HepG2 (cell line): Measurements from ENCODE around the gene KDM7A. TPM values are rescaled to one million over a fixed set of nuclear protein-coding genes. Genes with fewer than 3 reads are reported as not detected.

Experiments used
- BHLHE40 ChIP-seq: IDR thresholded peaks from 2 replicates; pipeline ENCODE4 v1.6.1; 2011; ENCODE audit warnings: low read length, improper control_type of control experiment
- FOXM1 ChIP-seq: sonication (generic); formaldehyde crosslinking; IDR thresholded peaks from 2 replicates; pipeline ENCODE4 v1.5.0; 2020; ENCODE audit warnings: missing genetic modification reagents
- JUND ChIP-seq: sonication (generic); formaldehyde crosslinking; IDR thresholded peaks from 2 replicates; pipeline ENCODE4 v1.8.0; 2022; ENCODE audit warnings: mild to moderate bottlenecking, missing genetic modification reagents
- MIXL1 ChIP-seq: IDR thresholded peaks from 2 replicates; pipeline ENCODE4 v1.6.1; 2016
- SOX6 ChIP-seq, 2 experiments: fragments of 450-650 bp in 1 of 2; sonication (generic) in 1 of 2; formaldehyde crosslinking in 1 of 2; IDR thresholded peaks; 2 replicates each; pipeline versions ENCODE4 v1.4.0 to v1.6.1; 2017 to 2020; ENCODE audit warnings: antibody characterized with exemption in 1 of 2, mild to moderate bottlenecking in 1 of 2, missing genetic modification reagents in 1 of 2
- ZBTB20 ChIP-seq: sonication (generic); formaldehyde crosslinking; IDR thresholded peaks from 2 replicates; pipeline ENCODE4 v1.8.1; 2023; ENCODE audit warnings: missing genetic modification reagents, low read depth, mild to moderate bottlenecking, borderline replicate concordance
- ZBTB7B ChIP-seq: sonication (generic); formaldehyde crosslinking; IDR thresholded peaks from 2 replicates; pipeline ENCODE4 v1.4.0; 2020; ENCODE audit warnings: missing genetic modification reagents
- ZNF274 ChIP-seq: sonication (generic); formaldehyde crosslinking; IDR thresholded peaks from 2 replicates; pipeline ENCODE4 v1.5.1; 2020; ENCODE audit warnings: mild to moderate bottlenecking, missing genetic modification reagents
- ZNF326 ChIP-seq: sonication (generic); formaldehyde crosslinking; IDR thresholded peaks from 2 replicates; pipeline ENCODE4 v1.4.0; 2020; ENCODE audit warnings: missing genetic modification reagents, borderline replicate concordance
- ZNF451 ChIP-seq: sonication (generic); formaldehyde crosslinking; IDR thresholded peaks from 2 replicates; pipeline ENCODE4 v1.5.0; 2020; ENCODE audit warnings: mild to moderate bottlenecking, missing genetic modification reagents
- ZNF724P ChIP-seq: sonication (generic); formaldehyde crosslinking; IDR thresholded peaks from 2 replicates; pipeline ENCODE4 v1.8.0; 2022; ENCODE audit warnings: missing genetic modification reagents, borderline replicate concordance
- ZNF841 ChIP-seq: sonication (generic); formaldehyde crosslinking; IDR thresholded peaks from 2 replicates; pipeline ENCODE4 v1.8.1; 2023; ENCODE audit warnings: missing genetic modification reagents, borderline replicate concordance
- polyA plus RNA-seq, 8 experiments: library from polyadenylated mRNA; depleted of rRNA in 3 of 8; stranded (reverse) in 7 of 8; unstranded in 1 of 8; fragments of >200 nt; fragmentation: Illumina TruSeq in 4 of 8; extraction: Trizol in 4 of 8; gene quantifications; 2 replicates each; pipeline versions ENCODE4 v1.2.1 to v1.2.3, GENCODE V29; 2011 to 2016; ENCODE audit warnings: low read depth in 4 of 8, missing spikeins in 1 of 8, mixed read lengths in 1 of 8; ENCODE audit not compliant: insufficient read depth in 1 of 8
- total RNA-seq, 5 experiments: library from RNA; depleted of rRNA; stranded (reverse); fragments of >200 nt; fragmentation: Illumina TruSeq; extraction: Trizol; gene quantifications; 2 replicates each; pipeline ENCODE4 v1.2.3, GENCODE V29; 2016; ENCODE audit warnings: low read depth in 1 of 5
- TF ChIP-seq, protein P1 (sequence below): sonication (generic); formaldehyde crosslinking; IDR thresholded peaks from 2 replicates; pipeline ENCODE4 v1.8.1; 2023; ENCODE audit warnings: mild to moderate bottlenecking, moderate library complexity, missing genetic modification reagents
- TF ChIP-seq, protein P2 (sequence below): sonication (generic); formaldehyde crosslinking; IDR thresholded peaks from 2 replicates; pipeline ENCODE4 v1.9.0; 2021; ENCODE audit warnings: missing genetic modification reagents, borderline replicate concordance
- TF ChIP-seq, protein P3 (sequence below): sonication (generic); formaldehyde crosslinking; IDR thresholded peaks from 2 replicates; pipeline ENCODE4 v1.8.1; 2023; ENCODE audit warnings: mild to moderate bottlenecking, missing genetic modification reagents
- TF ChIP-seq, protein P4 (sequence below): sonication (generic); formaldehyde crosslinking; conservative IDR thresholded peaks from 2 replicates; pipeline ENCODE4 v1.4.0; 2020; ENCODE audit warnings: missing genetic modification reagents
- TF ChIP-seq, protein P5 (sequence below): IDR thresholded peaks from 2 replicates; pipeline ENCODE4 v1.6.1; 2016; ENCODE audit warnings: low read depth

The KDM7A gene
- total and polyA plus RNA-seq, 2 of the 13 experiments (the other 11 are each of a cell fraction or from before 2014, with no cell fraction given): 10.8 to 16.8 TPM

DNA sequence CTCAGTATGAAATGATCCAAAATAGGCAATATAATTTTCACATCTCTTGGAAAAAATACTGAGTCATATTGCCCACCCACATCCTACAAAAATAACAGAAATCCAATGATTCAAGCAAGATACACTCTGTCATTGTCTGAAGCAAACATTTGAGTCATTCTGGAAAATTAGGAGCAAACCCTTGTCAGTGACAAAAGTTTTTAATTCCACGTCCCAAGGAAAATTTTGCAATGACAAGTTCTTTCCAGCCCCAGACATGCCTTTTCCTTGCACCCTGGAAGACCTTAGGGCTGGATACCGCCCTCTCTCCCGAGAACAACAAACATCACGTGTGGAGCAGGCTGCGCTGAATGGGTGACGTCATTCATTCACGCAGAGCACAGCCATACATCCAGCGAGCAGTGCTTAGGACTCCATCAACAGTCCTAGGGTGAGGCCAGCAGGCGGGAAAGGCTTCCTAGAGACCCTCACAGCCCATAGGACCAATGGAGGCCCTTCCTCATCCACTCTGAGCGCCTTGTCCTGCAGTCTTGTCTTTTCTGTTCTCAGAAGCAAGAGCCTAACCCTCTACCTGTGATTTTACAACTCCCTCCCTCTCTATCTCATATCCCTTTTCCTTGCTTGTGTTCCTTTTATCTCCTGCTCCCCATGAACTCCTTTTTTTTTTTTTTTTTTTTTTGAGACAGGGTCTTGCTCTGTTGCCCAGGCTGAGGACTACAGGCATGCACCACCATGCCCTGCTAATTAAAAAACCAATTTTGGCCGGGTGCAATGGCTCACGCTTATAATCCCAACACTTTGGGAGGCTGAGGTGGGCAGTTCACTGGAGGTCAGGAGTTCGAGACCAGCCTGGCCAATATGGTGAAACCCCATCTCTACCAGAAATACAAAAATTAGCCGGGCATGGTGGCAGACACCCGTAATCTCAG, 23.5 kb upstream of the KDM7A start (continued):
- TF ChIP-seq, protein P1, sequence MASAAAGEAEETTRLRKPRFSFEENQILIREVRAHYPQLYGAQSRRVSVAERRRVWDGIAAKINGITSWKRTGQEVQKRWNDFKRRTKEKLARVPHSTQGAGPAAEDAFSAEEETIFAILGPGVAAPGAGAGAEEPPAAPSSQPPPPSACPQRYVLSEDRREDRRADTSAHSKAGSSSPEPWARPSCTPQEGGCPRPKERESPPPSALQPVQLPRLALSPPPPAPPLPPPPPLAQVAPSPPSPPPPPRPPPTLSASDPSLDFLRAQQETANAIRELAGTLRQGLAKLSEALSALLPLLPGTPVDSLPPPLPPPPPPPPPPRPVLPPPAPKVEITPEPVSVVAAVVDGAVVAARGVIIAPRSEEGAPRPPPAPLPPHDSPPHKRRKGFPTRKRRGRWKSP (CRISPR knock-in tag): 0 out of 2 replicates have a peak, but pooled peaks have one; percentile 19
- no peak for TF ChIP-seq FOXM1 (CRISPR knock-in tag)
- TF ChIP-seq BHLHE40: peak; percentile 76
- TF ChIP-seq, protein P2, sequence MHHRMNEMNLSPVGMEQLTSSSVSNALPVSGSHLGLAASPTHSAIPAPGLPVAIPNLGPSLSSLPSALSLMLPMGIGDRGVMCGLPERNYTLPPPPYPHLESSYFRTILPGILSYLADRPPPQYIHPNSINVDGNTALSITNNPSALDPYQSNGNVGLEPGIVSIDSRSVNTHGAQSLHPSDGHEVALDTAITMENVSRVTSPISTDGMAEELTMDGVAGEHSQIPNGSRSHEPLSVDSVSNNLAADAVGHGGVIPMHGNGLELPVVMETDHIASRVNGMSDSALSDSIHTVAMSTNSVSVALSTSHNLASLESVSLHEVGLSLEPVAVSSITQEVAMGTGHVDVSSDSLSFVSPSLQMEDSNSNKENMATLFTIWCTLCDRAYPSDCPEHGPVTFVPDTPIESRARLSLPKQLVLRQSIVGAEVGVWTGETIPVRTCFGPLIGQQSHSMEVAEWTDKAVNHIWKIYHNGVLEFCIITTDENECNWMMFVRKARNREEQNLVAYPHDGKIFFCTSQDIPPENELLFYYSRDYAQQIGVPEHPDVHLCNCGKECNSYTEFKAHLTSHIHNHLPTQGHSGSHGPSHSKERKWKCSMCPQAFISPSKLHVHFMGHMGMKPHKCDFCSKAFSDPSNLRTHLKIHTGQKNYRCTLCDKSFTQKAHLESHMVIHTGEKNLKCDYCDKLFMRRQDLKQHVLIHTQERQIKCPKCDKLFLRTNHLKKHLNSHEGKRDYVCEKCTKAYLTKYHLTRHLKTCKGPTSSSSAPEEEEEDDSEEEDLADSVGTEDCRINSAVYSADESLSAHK (CRISPR knock-in tag): no peak
- TF ChIP-seq MIXL1 (CRISPR knock-in tag): no peak
- TF ChIP-seq, protein P3, sequence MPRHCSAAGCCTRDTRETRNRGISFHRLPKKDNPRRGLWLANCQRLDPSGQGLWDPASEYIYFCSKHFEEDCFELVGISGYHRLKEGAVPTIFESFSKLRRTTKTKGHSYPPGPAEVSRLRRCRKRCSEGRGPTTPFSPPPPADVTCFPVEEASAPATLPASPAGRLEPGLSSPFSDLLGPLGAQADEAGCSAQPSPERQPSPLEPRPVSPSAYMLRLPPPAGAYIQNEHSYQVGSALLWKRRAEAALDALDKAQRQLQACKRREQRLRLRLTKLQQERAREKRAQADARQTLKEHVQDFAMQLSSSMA (CRISPR knock-in tag): no peak
- no peak for TF ChIP-seq ZNF274 (CRISPR knock-in tag)
- TF ChIP-seq JUND (CRISPR knock-in tag): peak; percentile 72; the same call in 1 of the 2 replicates
- TF ChIP-seq SOX6 (IDR thresholded peaks at IDR 0.05): no peak
- peak; percentile 48 for TF ChIP-seq SOX6 (CRISPR knock-in tag; IDR thresholded peaks at IDR 0.05)
- TF ChIP-seq ZBTB20 (CRISPR knock-in tag): 0 out of 2 replicates have a peak, but pooled peaks have one; percentile 29
- no peak for TF ChIP-seq ZNF724P (CRISPR knock-in tag)
- TF ChIP-seq ZNF841 (CRISPR knock-in tag): no peak
- TF ChIP-seq, protein P4, sequence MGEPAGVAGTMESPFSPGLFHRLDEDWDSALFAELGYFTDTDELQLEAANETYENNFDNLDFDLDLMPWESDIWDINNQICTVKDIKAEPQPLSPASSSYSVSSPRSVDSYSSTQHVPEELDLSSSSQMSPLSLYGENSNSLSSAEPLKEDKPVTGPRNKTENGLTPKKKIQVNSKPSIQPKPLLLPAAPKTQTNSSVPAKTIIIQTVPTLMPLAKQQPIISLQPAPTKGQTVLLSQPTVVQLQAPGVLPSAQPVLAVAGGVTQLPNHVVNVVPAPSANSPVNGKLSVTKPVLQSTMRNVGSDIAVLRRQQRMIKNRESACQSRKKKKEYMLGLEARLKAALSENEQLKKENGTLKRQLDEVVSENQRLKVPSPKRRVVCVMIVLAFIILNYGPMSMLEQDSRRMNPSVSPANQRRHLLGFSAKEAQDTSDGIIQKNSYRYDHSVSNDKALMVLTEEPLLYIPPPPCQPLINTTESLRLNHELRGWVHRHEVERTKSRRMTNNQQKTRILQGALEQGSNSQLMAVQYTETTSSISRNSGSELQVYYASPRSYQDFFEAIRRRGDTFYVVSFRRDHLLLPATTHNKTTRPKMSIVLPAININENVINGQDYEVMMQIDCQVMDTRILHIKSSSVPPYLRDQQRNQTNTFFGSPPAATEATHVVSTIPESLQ (CRISPR knock-in tag): no peak
- no peak for TF ChIP-seq ZNF326
- TF ChIP-seq ZBTB7B (CRISPR knock-in tag): no peak
- no peak for TF ChIP-seq ZNF451 (CRISPR knock-in tag)
- TF ChIP-seq, protein P5, sequence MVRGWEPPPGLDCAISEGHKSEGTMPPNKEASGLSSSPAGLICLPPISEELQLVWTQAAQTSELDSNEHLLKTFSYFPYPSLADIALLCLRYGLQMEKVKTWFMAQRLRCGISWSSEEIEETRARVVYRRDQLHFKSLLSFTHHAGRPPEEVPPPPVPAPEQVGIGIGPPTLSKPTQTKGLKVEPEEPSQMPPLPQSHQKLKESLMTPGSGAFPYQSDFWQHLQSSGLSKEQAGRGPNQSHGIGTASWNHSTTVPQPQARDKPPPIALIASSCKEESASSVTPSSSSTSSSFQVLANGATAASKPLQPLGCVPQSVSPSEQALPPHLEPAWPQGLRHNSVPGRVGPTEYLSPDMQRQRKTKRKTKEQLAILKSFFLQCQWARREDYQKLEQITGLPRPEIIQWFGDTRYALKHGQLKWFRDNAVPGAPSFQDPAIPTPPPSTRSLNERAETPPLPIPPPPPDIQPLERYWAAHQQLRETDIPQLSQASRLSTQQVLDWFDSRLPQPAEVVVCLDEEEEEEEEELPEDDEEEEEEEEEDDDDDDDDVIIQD: 0 out of 2 replicates have a peak, but pooled peaks have one; percentile 13
